D341Med (cell line): Measurements from ENCODE around the gene CWF19L1.
"Not testable (repeated sequence)": the region's sequence is repeated elsewhere in the genome, so short reads cannot be mapped to it uniquely, and the experiment has no call there.

Experiments used
- DNase-seq: peaks from one replicate; pipeline ENCODE4 v3.0.0; 2012; ENCODE audit warnings: low spot score

The CWF19L1 gene

GRCh38 chr10:100267239-100268104, at the start of gene CWF19L1:
Gene CWF19L1, minus strand, starts transcription at chr10:100267638. Its CDS starts 45 bp downstream, at chr10:100267593.
- peak; percentile 82 for DNase-seq

- DNase-seq, result no peak
These were observed 48.2 kb upstream of the CWF19L1 start for GRCh38 chr10:100315615-100316014.

GRCh38 chr10:100311298-100311697, 43.9 kb upstream of the CWF19L1 start:
- DNase-seq, result no peak

GRCh38 chr10:100307684-100308083, 40.2 kb upstream of the CWF19L1 start:
- no peak for DNase-seq

GRCh38 chr10:100306861-100307260, 39.4 kb upstream of the CWF19L1 start:
- DNase-seq, result no peak

GRCh38 chr10:100304414-100304813, 37.0 kb upstream of the CWF19L1 start:
- no peak for DNase-seq

GRCh38 chr10:100303724-100304319, 36.4 kb upstream of the CWF19L1 start:
- DNase-seq, result peak; percentile 42

- not testable (repeated sequence) for DNase-seq
These were observed 33.7 kb upstream of the CWF19L1 start for GRCh38 chr10:100301123-100301522.

GRCh38 chr10:100297242-100297641, 29.8 kb upstream of the CWF19L1 start:
- no peak for DNase-seq

GRCh38 chr10:100293066-100293465, 25.6 kb upstream of the CWF19L1 start:
- DNase-seq, result no peak

- not testable (repeated sequence) for DNase-seq
These were observed 24.9 kb upstream of the CWF19L1 start for GRCh38 chr10:100292300-100292699.

GRCh38 chr10:100291356-100291755, 23.9 kb upstream of the CWF19L1 start:
- DNase-seq, result no peak

GRCh38 chr10:100289641-100290040, 22.2 kb upstream of the CWF19L1 start:
- no peak for DNase-seq

GRCh38 chr10:100288196-100288595, 20.8 kb upstream of the CWF19L1 start:
- DNase-seq, result no peak

GRCh38 chr10:100287756-100288155, 20.3 kb upstream of the CWF19L1 start:
- DNase-seq, result no peak

GRCh38 chr10:100286051-100287033, 18.9 kb upstream of the CWF19L1 start, which contains the start of gene BLOC1S2:
Gene BLOC1S2, minus strand, starts transcription at chr10:100286680. Its CDS starts 21 bp downstream, at chr10:100286659.
- peak; percentile 94 for DNase-seq

GRCh38 chr10:100285326-100285725, 17.9 kb upstream of the CWF19L1 start:
- DNase-seq, result not testable (repeated sequence)

- DNase-seq, result no peak
These were observed 15.5 kb upstream of the CWF19L1 start for GRCh38 chr10:100282907-100283306.

GRCh38 chr10:100276971-100277370, 9.5 kb upstream of the CWF19L1 start:
- DNase-seq, result not testable (repeated sequence)

- DNase-seq, result no peak
These were observed 1.5 kb downstream of the CWF19L1 start for GRCh38 chr10:100265821-100266485.

- DNase-seq, result no peak
These were observed 13.2 kb downstream of the CWF19L1 start for GRCh38 chr10:100254191-100254590.
